Hematopoietic multipotent progenitor cell treated with erythropoietin and hydrocortisone succinate and interleukin-3 and kit ligand, for 8 days (in vitro differentiated cells): Measurements from ENCODE around the gene ASPSCR1.

ENCODE experiments used
- DNase-seq: peaks from one replicate; pipeline ENCODE4 v3.0.0-alpha.2; 2015

Gene ASPSCR1

GRCh38 chr17:82015311-82015971, 38.0 kb downstream of the ASPSCR1 start:
- DNase-seq: no peak

GRCh38 chr17:82016061-82016874, 38.8 kb downstream of the ASPSCR1 start:
- no peak for DNase-seq

- no peak for DNase-seq
Observed at GRCh38 chr17:82016875-82017459, 39.5 kb downstream of the ASPSCR1 start.

- DNase-seq: no peak
Observed at GRCh38 chr17:82017612-82018151, 40.3 kb downstream of the ASPSCR1 start.

GRCh38 chr17:82018152-82018988, 40.9 kb downstream of the ASPSCR1 start:
- no peak for DNase-seq

GRCh38 chr17:82018989-82019689, 41.7 kb downstream of the ASPSCR1 start:
- DNase-seq: no peak

GRCh38 chr17:82019690-82020571, 42.5 kb downstream of the ASPSCR1 start:
- peak; percentile 63 for DNase-seq

- no peak for DNase-seq
Observed at GRCh38 chr17:82020572-82021106, 43.2 kb downstream of the ASPSCR1 start.

- peak; percentile 67 for DNase-seq
Observed at GRCh38 chr17:82021107-82021899, 43.9 kb downstream of the ASPSCR1 start.

- peak; percentile 51 for DNase-seq
Observed at GRCh38 chr17:82021900-82022309, 44.5 kb downstream of the ASPSCR1 start.

GRCh38 chr17:82022310-82022980, 45.0 kb downstream of the ASPSCR1 start, which contains the start of gene CENPX:
TSS of gene CENPX (minus strand) at chr17:82022878. CDS start at chr17:82022861, 17 bp downstream.
- no peak for DNase-seq

GRCh38 chr17:82022981-82023446, 45.6 kb downstream of the ASPSCR1 start, which contains the start of gene LRRC45:
TSS of gene LRRC45 (plus strand) at chr17:82023305. CDS start at chr17:82023644, 339 bp downstream.
- peak; percentile 99 for DNase-seq

GRCh38 chr17:82023447-82024241, 46.2 kb downstream of the ASPSCR1 start:
- peak; percentile 27 for DNase-seq

GRCh38 chr17:82024859-82025258, 47.4 kb downstream of the ASPSCR1 start:
- no peak for DNase-seq

GRCh38 chr17:82025401-82026107, 48.1 kb downstream of the ASPSCR1 start:
- DNase-seq: no peak

- no peak for DNase-seq
Observed at GRCh38 chr17:82028246-82028645, 50.8 kb downstream of the ASPSCR1 start.

- DNase-seq: no peak
Observed at GRCh38 chr17:82028966-82029365, 51.5 kb downstream of the ASPSCR1 start.
